Measurements from ENCODE around the gene SLC1A4.

GRCh38 chr2:64989982-64990614, 899 bp downstream of the SLC1A4 start:
- TF ChIP-seq CTCF (conservative IDR thresholded peaks at IDR 0.05; ENCODE audit: low read depth, low read length) (no peak), EZH2 (IDR thresholded peaks at IDR 0.05; ENCODE audit: low read length, unreplicated experiment) (no peak)
